Parathyroid adenoma (tissue), 2 donors: ENCODE data around the gene TMTC2.

Source experiments
- H2AFZ ChIP-seq: fragments of 300-600 bp; sonication (generic); one replicate; pipeline ENCODE4 v1.7.0; 2017; ENCODE audit warnings: antibody characterized with exemption, mild to moderate bottlenecking
- H3K27ac ChIP-seq: fragments of 300-600 bp; sonication (generic); one replicate; pipeline ENCODE4 v1.7.0; 2017
- H3K27me3 ChIP-seq: fragments of 300-600 bp; sonication (generic); one replicate; pipeline ENCODE4 v1.7.0; 2017; ENCODE audit warnings: low read length; ENCODE audit not compliant: control insufficient read depth, insufficient read depth
- H3K36me3 ChIP-seq: fragments of 300-600 bp; sonication (generic); one replicate; pipeline ENCODE4 v1.7.0; 2017; ENCODE audit warnings: low read length; ENCODE audit not compliant: control insufficient read depth, insufficient read depth
- H3K4me1 ChIP-seq: fragments of 300-600 bp; sonication (generic); one replicate; pipeline ENCODE4 v1.7.0; 2017; ENCODE audit warnings: control low read depth
- H3K4me2 ChIP-seq: fragments of 300-600 bp; sonication (generic); one replicate; pipeline ENCODE4 v1.7.0; 2017; ENCODE audit warnings: low read length
- H3K4me3 ChIP-seq: fragments of 300-600 bp; sonication (generic); one replicate; pipeline ENCODE4 v1.7.0; 2017; ENCODE audit warnings: low read depth, low read length
- H3K79me2 ChIP-seq: fragments of 300-600 bp; sonication (generic); one replicate; pipeline ENCODE4 v1.7.0; 2017; ENCODE audit warnings: control low read depth
- H3K9ac ChIP-seq: fragments of 300-600 bp; sonication (generic); one replicate; pipeline ENCODE4 v1.7.0; 2017; ENCODE audit warnings: mild to moderate bottlenecking
- H3K9me3 ChIP-seq: fragments of 300-600 bp; sonication (generic); one replicate; pipeline ENCODE4 v1.7.0; 2017; ENCODE audit warnings: low read length; ENCODE audit not compliant: control insufficient read depth
- CTCF ChIP-seq: fragments of 300-600 bp; sonication (generic); IDR thresholded peaks from one replicate; pipeline ENCODE4 v1.7.0; 2017; ENCODE audit warnings: antibody characterized with exemption, mild to moderate bottlenecking
- donor health status: primary hyperparathyroidism.

The TMTC2 gene

GRCh38 chr12:83156815-83157214 is 470.1 kb downstream of the TMTC2 start:
- H3K4me3 ChIP-seq: no peak overlapping the region
- H3K9me3 ChIP-seq: no peaks in the 10 kb centered on the region
- H3K9ac ChIP-seq: no peak overlapping the region
- no peaks in the 10 kb centered on the region for H3K4me1 ChIP-seq
- no peak overlapping the region for H2AFZ ChIP-seq
- H3K79me2 ChIP-seq: no peaks in the 10 kb centered on the region
- no peak for TF ChIP-seq CTCF
- H3K27ac ChIP-seq: no peak overlapping the region
- H3K4me2 ChIP-seq: no peak overlapping the region
- H3K27me3 ChIP-seq: no peaks in the 10 kb centered on the region
- H3K36me3 ChIP-seq: no peaks in the 10 kb centered on the region

- Histone ChIP-seq H3K4me3 (no peak overlapping the region), H3K4me2 (no peak overlapping the region), H3K27ac (no peak overlapping the region), H3K9me3 (no peaks in the 10 kb centered on the region), H3K9ac (no peak overlapping the region), H2AFZ (no peak overlapping the region), H3K4me1 (no peaks in the 10 kb centered on the region), H3K27me3 (no peaks in the 10 kb centered on the region), H3K36me3 (no peaks in the 10 kb centered on the region), H3K79me2 (no peaks in the 10 kb centered on the region)
- no peak for TF ChIP-seq CTCF
These were observed 470.9 kb downstream of the TMTC2 start for GRCh38 chr12:83157604-83158003.

GRCh38 chr12:83158613-83159207 is 472.0 kb downstream of the TMTC2 start:
- Histone ChIP-seq H3K9me3 (no peaks in the 10 kb centered on the region), H3K27me3 (no peaks in the 10 kb centered on the region), H3K79me2 (no peaks in the 10 kb centered on the region), H2AFZ (no peak overlapping the region), H3K4me2 (no peak overlapping the region), H3K4me3 (no peak overlapping the region), H3K4me1 (no peaks in the 10 kb centered on the region), H3K9ac (no peak overlapping the region), H3K36me3 (no peaks in the 10 kb centered on the region), H3K27ac (no peak overlapping the region)
- no peak for TF ChIP-seq CTCF

GRCh38 chr12:83161456-83161855 is 474.8 kb downstream of the TMTC2 start:
- no peak for TF ChIP-seq CTCF
- H3K9ac ChIP-seq: no peak overlapping the region
- no peak overlapping the region for H3K27ac ChIP-seq
- no peaks in the 10 kb centered on the region for H3K27me3 ChIP-seq
- H3K4me2 ChIP-seq: no peak overlapping the region
- no peak overlapping the region for H3K4me3 ChIP-seq
- no peaks in the 10 kb centered on the region for H3K79me2 ChIP-seq
- no peak overlapping the region for H2AFZ ChIP-seq
- no peaks in the 10 kb centered on the region for H3K9me3 ChIP-seq
- no peaks in the 10 kb centered on the region for H3K36me3 ChIP-seq
- H3K4me1 ChIP-seq: no peaks in the 10 kb centered on the region

- TF ChIP-seq CTCF: no peak
These were observed 482.0 kb downstream of the TMTC2 start for GRCh38 chr12:83168751-83169150.

More at GRCh38 chr12:83168751-83169150, 482.0 kb downstream of the TMTC2 start:
- H3K36me3 ChIP-seq: no peaks in the 10 kb centered on the region
- H3K27me3 ChIP-seq: no peaks in the 10 kb centered on the region
- H3K9me3 ChIP-seq: no peaks in the 10 kb centered on the region
- no peak overlapping the region for H2AFZ ChIP-seq
- no peak overlapping the region for H3K4me2 ChIP-seq
- H3K27ac ChIP-seq: no peak overlapping the region
- H3K4me3 ChIP-seq: no peak overlapping the region
- H3K79me2 ChIP-seq: no peaks in the 10 kb centered on the region
- H3K4me1 ChIP-seq: peaks cover 1% of the 10 kb centered on the region
- H3K9ac ChIP-seq: no peak overlapping the region
